ENCODE data around the gene SIK3.

Gene SIK3

GRCh38 chr11:117020869-117021564, 77.2 kb downstream of the SIK3 start:
- DNase-seq (ENCODE audit: low read depth, low spot score) = no peak
- H3K4me3 ChIP-seq (ENCODE audit: low read length) = no peak overlapping the region

- peak; percentile 26 for DNase-seq (ENCODE audit: low read depth, low spot score)
- no peak overlapping the region for H3K4me3 ChIP-seq (ENCODE audit: low read length)
Measured at GRCh38 chr11:117020287-117020686, 77.9 kb downstream of the SIK3 start.

GRCh38 chr11:117019871-117020270, 78.4 kb downstream of the SIK3 start:
- H3K4me3 ChIP-seq (ENCODE audit: low read length) = no peak overlapping the region
- DNase-seq (ENCODE audit: low read depth, low spot score) = peak; percentile 48

- no peak for DNase-seq (ENCODE audit: low read depth, low spot score)
- no peak overlapping the region for H3K4me3 ChIP-seq (ENCODE audit: low read length)
Measured at GRCh38 chr11:117017456-117017855, 80.8 kb downstream of the SIK3 start.

GRCh38 chr11:117016747-117017146, 81.5 kb downstream of the SIK3 start:
- DNase-seq (ENCODE audit: low read depth, low spot score) = no peak
- no peak overlapping the region for H3K4me3 ChIP-seq (ENCODE audit: low read length)

GRCh38 chr11:117016246-117016645, 82.0 kb downstream of the SIK3 start:
- no peak for DNase-seq (ENCODE audit: low read depth, low spot score)
- H3K4me3 ChIP-seq (ENCODE audit: low read length) = no peak overlapping the region

- DNase-seq (ENCODE audit: low read depth, low spot score) = no peak
- no peak overlapping the region for H3K4me3 ChIP-seq (ENCODE audit: low read length)
Measured at GRCh38 chr11:117011541-117011898, 86.7 kb downstream of the SIK3 start.

GRCh38 chr11:117010808-117011540, 87.3 kb downstream of the SIK3 start:
- no peak overlapping the region for H3K4me3 ChIP-seq (ENCODE audit: low read length)
- no peak for DNase-seq (ENCODE audit: low read depth, low spot score)

- no peak overlapping the region for H3K4me3 ChIP-seq (ENCODE audit: low read length)
- no peak for DNase-seq (ENCODE audit: low read depth, low spot score)
Measured at GRCh38 chr11:117009905-117010605, 88.2 kb downstream of the SIK3 start.

- no peak overlapping the region for H3K4me3 ChIP-seq (ENCODE audit: low read length)
- DNase-seq (ENCODE audit: low read depth, low spot score) = no peak
Measured at GRCh38 chr11:117005758-117006157, 92.5 kb downstream of the SIK3 start.

GRCh38 chr11:117002639-117003299, 95.5 kb downstream of the SIK3 start:
- no peak overlapping the region for H3K4me3 ChIP-seq (ENCODE audit: low read length)
- DNase-seq (ENCODE audit: low read depth, low spot score) = no peak

- no peak overlapping the region for H3K4me3 ChIP-seq (ENCODE audit: low read length)
- DNase-seq (ENCODE audit: low read depth, low spot score) = no peak
Measured at GRCh38 chr11:117000014-117000737, 98.1 kb downstream of the SIK3 start.

GRCh38 chr11:116997071-116997470, 101.2 kb downstream of the SIK3 start:
- no peak overlapping the region for H3K4me3 ChIP-seq (ENCODE audit: low read length)
- DNase-seq (ENCODE audit: low read depth, low spot score) = no peak

- no peak overlapping the region for H3K4me3 ChIP-seq (ENCODE audit: low read length)
- DNase-seq (ENCODE audit: low read depth, low spot score) = no peak
Measured at GRCh38 chr11:116994195-116994594, 104.0 kb downstream of the SIK3 start.

GRCh38 chr11:116993599-116993998, 104.6 kb downstream of the SIK3 start:
- no peak for DNase-seq (ENCODE audit: low read depth, low spot score)
- no peak overlapping the region for H3K4me3 ChIP-seq (ENCODE audit: low read length)

GRCh38 chr11:116991491-116991890, 106.7 kb downstream of the SIK3 start:
- no peak for DNase-seq (ENCODE audit: low read depth, low spot score)
- H3K4me3 ChIP-seq (ENCODE audit: low read length) = no peak overlapping the region

GRCh38 chr11:116990811-116991210, 107.4 kb downstream of the SIK3 start:
- no peak for DNase-seq (ENCODE audit: low read depth, low spot score)
- no peak overlapping the region for H3K4me3 ChIP-seq (ENCODE audit: low read length)

- no peak for DNase-seq (ENCODE audit: low read depth, low spot score)
- no peak overlapping the region for H3K4me3 ChIP-seq (ENCODE audit: low read length)
Measured at GRCh38 chr11:116990061-116990473, 108.2 kb downstream of the SIK3 start.

GRCh38 chr11:116989184-116989583, 109.0 kb downstream of the SIK3 start:
- H3K4me3 ChIP-seq (ENCODE audit: low read length) = no peak overlapping the region

More at GRCh38 chr11:116989184-116989583, 109.0 kb downstream of the SIK3 start:
- no peak for DNase-seq (ENCODE audit: low read depth, low spot score)
